Measurements from ENCODE around the gene TENT5A. TPM values are rescaled to one million over a fixed set of nuclear protein-coding genes. Genes with fewer than 3 reads are reported as not detected.
"Not testable (repeated sequence)": the region's sequence is repeated elsewhere in the genome, so short reads cannot be mapped to it uniquely, and the experiment has no call there.

The TENT5A gene
- total RNA-seq, 2 donors from 2014 or later = 43.6 to 58.2 TPM

DNA sequence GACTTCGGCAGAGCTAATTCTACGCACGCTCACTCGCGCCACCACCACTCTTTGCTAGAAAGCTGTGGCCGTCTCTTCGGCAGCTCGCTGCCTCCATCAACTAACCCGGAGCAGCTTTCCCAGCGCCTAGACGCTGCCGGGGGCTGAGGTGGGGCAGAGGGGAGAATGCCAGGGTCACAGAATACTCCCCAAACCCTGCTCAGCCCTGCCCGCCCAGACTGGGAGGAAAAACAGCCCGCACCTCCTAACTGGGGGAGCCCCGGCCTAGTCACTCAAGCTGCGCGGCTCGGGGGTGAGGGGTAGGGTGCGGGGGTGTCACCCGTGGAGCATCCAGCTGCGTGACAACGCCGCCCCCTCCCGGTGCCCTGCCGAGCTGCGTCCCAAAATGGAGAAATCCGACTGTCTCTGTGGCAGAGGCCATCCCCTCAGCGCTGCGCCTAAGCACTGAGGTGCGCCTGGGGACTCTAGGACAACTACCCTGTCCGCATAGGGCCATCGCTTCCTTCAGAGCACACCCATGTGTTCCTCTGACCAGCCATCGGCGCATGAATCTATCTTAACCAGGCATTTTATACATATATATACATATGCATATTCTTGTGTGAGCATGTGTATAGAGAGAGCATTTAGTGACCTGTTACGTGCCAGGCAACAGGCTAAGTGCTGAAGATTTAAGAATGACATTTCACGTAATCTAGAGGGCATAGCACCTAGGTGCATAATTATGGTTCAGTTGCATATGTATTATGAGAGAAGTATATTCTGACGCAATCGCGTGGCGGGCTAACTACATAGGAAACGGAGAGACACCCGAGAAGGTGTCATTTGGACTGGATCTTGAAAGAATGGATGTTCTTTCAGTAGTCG is 1.5 kb upstream of the TENT5A start:
- intact Hi-C loops (cut with DNase I) = loop anchor here (5.0 to 10.0 kb wide), 4 partner anchors 143 to 1149 kb away; no protein-coding TSS in a partner anchor
- peak; percentile 95 for DNase-seq (ENCODE audit: low spot score)

DNA sequence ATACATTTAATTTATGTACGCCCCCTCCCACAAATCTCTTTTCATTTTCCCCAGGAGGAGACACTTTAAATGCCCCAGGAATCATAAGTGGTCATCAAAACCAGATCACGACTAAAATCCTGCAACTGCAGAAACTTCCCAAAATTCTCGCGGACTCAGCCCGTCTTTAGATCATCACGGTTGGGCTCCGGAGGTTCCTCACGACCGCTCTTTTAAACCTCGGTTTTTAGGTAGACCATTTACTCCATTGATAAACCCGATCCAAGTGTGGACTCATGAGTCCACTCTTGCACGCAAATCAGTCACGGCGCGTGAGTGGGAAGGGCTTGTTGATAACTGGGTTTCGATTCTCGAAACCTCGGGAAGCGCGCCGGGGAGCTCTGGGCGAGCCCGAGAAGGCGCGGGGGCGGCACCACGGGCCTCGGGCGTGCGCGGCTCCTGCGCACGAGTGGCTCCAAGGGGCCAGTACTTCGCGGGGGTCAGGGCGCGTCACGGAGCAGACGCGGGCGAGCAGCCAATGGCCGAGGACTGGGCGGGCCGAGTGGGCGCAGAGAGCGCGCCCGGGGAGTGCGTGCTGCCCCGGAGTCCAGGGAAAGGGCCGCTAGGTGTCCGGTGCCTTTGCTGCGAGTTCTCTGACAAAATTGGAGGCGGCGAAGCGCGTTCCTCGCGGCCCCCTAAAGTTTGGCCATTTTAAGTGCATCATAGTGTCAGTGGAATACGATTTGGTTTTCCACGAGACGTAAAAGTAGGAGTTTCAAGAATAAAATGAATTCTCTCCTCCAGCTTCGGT is 635 bp upstream of the TENT5A start:
- peak; percentile 98 for DNase-seq (ENCODE audit: low spot score)
- intact Hi-C loops (cut with DNase I) = loop anchor here (5.0 to 10.0 kb wide), 4 partner anchors 144 to 1148 kb away; no protein-coding TSS in a partner anchor

DNA sequence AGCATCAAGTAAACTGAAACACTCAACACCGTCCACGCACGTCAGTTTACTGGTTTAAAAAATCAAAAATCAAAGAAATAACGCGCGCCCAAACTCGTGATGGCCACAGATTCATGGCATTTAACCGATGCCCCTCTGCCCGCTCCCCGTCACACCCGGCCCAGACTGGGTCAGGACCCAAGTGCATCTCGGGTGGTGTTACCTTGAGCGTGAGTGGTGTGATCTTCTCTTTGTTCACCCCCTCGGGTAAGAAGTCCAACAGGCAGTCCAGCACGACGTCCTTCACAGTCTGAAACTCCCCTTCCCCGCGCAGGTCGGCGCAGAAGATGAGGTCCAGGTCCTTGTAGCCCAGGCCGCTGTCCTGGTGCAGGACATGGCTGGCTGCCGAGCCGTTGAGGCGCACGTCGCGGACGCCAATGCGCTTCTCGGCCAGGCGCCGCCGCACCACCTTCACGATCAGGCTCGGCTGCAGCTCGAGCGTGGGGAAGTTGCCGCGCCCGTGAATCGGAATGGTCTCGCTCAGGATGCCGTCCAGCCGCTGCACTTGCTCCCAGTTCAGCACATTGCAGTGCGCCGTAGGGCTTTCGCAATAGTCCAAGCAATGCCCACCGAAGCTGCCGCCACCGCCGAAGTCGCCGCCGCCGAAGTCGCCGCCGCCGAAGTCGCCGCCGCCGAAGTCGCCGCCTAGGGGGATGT is 945 bp downstream of the TENT5A start:
- DNase-seq (ENCODE audit: low spot score) = peak; percentile 92
- intact Hi-C loops (cut with DNase I) = loop anchor here (5.0 to 10.0 kb wide), 4 partner anchors 146 to 1147 kb away; no protein-coding TSS in a partner anchor

- intact Hi-C loops (cut with DNase I) = loop anchor here (5.0 to 10.0 kb wide), 4 partner anchors 146 to 1146 kb away; no protein-coding TSS in a partner anchor
Measured at GRCh38 chr6:81750681-81751387, 1.6 kb downstream of the TENT5A start.

DNA sequence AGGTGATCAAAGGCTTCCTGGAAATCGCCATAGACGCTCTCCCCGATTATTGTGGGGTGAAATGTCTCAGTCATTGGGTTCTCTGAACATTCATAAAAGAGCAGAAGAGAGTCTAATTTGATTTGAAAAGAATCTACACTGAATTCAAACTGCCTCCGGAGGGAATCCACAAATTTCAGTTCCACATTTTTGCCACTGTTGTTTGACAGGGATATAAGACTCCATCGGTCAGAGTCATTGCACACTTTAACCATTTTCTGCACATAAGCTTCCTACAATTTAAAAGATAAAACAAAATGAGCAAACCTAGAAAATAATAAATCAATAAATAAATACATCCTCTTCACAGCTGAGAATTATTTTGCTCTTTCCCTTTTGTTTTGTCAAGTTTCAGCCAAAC is 2.3 kb downstream of the TENT5A start:
- no peak for DNase-seq (ENCODE audit: low spot score)
- intact Hi-C loops (cut with DNase I) = loop anchor here (5.0 to 10.0 kb wide), 4 partner anchors 147 to 1145 kb away; no protein-coding TSS in a partner anchor

More at GRCh38 chr6:81750681-81751387, 1.6 kb downstream of the TENT5A start:
- DNase-seq (ENCODE audit: low spot score) = no peak

DNA sequence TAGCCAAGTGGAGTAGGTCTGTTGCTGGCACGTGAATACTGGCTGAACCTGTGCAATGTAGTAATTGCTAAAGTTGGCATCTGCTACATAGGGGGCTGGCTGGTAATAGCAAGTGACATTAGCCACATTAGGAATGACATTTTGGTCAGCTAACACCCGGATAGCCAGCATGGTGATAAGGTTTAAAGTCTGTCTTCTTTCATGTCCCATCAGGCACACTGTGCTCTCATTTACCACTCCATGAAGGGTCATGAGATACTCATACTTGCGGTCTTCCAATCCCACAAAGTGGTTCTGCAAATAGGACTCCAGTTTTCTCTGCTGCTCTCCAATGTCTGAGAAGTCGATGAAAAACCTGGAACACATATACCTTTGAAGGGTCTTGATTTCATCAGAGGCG is 2.8 kb downstream of the TENT5A start:
- no peak for DNase-seq (ENCODE audit: low spot score)
- intact Hi-C loops (cut with DNase I) = loop anchor here (5.0 to 10.0 kb wide), 4 partner anchors 148 to 1145 kb away; no protein-coding TSS in a partner anchor

DNA sequence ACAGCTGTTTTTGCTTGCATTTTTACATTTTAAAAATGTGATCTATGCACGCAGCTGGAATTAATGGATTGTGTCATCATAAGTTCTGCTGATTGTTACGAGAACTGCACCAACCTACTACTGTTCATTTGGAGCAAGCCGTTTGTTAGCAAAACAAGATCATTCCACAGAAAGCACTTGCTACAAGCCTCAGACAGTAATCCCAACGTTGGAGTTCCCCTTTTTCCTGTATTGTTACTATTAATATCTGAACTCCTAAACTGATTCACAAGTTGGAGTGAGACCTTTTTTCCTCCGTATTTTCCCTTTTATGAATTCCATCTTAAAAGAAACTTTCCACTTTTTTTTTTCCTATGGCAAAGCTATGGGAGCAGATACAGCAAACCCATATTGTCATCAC is 3.5 kb downstream of the TENT5A start:
- DNase-seq (ENCODE audit: low spot score) = no peak
- intact Hi-C loops (cut with DNase I) = no loop called here

DNA sequence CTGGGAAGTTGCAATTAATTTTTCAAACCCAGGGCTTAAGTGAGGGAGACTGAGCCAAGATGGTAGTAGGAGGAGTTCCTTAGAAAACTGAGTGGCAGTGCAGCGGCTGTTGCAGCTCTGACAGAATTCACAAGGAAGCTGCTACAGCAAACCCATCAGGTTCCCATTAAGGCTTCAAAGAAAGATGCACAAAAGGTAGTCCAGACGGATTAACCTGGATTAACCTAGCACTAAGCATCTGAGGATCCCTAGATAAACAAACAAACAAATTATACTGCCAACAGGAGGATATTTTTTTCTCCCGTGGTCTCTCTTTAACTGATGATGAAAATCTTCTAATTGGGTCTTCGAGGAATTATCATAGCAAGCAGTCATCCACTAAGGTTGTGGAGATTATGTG is 5.2 kb downstream of the TENT5A start:
- intact Hi-C loops (cut with DNase I) = no loop called here
- DNase-seq (ENCODE audit: low spot score) = no peak

GRCh38 chr6:81744131-81744530 is 8.3 kb downstream of the TENT5A start:
- no peak for DNase-seq (ENCODE audit: low spot score)
- intact Hi-C loops (cut with DNase I) = no loop called here

- intact Hi-C loops (cut with DNase I) = no loop called here
- no peak for DNase-seq (ENCODE audit: low spot score)
Measured at GRCh38 chr6:81743649-81744048, 8.8 kb downstream of the TENT5A start.

DNA sequence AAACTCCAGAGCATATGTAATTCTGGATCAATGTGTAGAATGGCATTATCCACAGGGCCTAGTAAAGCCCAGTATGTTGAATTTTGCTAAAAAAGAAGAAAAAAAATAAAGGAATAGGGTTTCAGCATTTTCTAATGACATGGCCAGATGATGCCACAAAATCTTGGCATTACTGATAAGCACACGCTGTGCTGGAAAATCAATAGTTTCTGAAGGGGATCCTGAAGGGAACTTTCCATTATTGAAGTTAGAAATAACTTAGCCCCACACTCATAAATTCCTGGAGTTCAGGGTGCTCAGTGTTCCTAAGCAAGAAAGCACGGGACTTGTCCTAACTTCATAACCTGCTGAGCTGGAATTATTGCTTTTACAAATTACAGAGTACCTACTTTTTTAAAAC is 10.8 kb downstream of the TENT5A start:
- intact Hi-C loops (cut with DNase I) = no loop called here
- DNase-seq (ENCODE audit: low spot score) = no peak

DNA sequence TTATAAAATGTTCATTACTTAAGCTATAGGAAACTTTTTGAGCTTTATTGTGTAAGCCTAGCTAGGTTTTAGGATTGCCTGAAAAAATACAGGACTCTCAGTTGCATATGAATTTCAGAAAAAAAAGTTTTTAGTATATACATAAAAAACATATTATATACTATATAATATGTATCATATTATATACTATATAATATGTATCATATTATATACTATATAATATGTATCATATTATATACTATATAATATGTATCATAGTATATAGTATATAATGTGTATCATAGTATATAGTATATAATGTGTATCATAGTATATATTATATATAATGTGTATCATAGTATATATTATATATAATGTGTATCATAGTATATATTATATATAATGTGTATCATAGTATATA is 11.9 kb downstream of the TENT5A start:
- intact Hi-C loops (cut with DNase I); DNase-seq (ENCODE audit: low spot score): not testable (repeated sequence)

DNA sequence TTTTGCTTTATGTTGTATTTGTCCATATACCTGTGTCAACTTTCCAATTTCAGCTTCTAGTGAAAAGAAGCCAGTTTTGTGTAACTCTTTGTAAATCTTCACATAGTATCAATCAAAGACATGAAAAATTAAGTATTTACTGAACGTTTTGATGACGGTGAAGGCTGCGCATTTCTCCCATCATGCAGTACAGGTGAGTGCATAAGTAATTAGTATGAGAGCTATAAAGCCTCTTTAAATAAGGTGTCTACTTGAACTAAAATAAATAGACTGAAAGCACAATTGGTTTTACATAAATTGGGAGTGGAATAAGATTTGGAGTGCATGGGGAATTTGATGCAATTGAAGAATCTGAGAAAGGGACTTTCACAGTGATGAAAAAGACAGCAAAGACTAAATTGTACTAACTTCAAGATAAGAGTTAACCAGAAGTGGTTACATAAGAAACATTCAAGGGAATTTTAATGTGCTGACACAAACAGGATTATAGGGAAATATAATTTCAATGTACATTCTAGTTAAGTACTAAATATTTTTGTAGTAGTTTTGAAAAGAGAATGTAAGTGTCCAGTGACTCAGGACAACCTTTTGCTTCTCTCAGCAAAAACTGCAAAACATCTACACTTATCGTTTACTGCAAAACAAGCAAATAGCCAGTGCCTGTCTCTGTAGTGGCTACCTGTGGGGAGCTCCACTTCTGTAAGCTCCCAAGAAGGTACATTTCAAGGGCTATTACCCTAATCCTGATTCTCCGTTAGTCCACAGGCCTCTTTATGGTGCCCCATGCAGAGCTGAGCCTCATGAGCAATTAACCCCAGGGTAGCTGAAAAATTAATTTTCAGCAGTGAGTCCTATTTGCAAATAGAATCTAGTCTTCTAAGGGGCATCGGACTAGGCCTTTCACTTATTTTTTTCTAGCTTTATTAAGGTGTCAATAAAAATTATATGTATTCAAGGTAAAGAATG is 13.0 kb downstream of the TENT5A start:
- intact Hi-C loops (cut with DNase I) = no loop called here

GRCh38 chr6:81736428-81736827 is 16.1 kb downstream of the TENT5A start:
- intact Hi-C loops (cut with DNase I) = no loop called here
- DNase-seq (ENCODE audit: low spot score) = no peak

More for the DNA sequence above, 13.0 kb downstream of the TENT5A start:
- DNase-seq (ENCODE audit: low spot score) = no peak

DNA sequence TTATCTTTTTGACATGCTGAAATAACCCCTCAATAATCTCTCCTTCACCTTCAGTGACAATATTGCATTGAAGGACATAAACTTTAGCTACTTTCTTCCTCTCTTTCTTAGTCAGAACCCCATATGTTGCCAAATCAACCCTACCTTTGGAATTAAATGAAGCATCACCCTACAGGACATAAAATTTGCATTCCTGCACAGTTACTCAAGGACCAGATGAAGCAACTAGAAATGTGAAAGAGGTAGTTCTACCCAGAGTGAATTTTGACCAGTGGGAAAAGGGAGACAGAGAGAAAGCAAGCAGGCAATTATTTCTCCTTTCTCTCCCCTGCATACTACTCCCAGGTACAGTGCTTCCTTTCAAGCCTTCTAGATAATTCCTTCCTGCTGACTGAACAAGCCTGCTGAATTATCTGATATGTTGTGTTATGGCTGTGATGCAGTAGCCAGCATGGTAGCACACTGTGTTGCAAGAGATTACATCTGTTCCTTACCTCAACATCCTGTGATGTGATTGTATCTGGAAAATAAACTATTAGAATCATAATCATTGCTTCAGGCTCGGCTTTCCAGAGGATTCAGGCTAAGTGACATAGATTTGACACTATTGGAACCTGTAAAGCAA is 16.6 kb downstream of the TENT5A start:
- DNase-seq (ENCODE audit: low spot score) = no peak
- intact Hi-C loops (cut with DNase I) = no loop called here

DNA sequence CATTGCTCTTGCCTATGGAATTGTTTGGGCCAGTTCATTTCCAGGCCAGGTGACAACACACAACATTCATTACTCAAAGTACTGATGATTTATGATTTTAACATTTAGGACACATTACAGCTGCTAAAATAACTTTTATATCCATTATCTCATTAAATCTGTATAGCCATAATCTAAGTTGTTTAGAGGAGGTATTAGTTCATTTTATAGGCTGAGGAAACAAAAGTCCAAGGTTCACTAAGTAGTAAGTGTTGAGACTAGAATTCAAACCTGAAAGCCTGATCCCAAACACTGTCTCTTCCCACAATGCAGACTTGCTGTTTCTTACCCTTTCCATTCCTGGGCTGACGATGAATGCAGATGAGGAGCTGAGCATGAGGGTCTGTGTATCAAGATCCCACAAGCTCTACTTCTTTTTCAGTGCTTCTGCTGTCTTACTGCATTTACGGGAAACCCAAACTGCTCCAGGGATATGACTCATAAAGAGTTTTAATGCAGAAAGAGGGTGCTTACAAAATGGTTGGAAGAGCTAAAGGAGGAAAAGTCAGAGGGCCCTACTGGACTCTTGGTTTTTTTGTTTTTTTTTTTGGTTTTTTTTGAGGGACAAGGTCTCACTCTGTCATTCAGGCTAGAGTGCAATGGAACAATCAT is 17.9 kb downstream of the TENT5A start:
- intact Hi-C loops (cut with DNase I) = no loop called here
- no peak for DNase-seq (ENCODE audit: low spot score)

GRCh38 chr6:81734081-81734480 is 18.4 kb downstream of the TENT5A start:
- no peak for DNase-seq (ENCODE audit: low spot score)
- intact Hi-C loops (cut with DNase I) = no loop called here

Data from posterior vena cava (tissue), 2 donors.